ENCODE measurements around the gene BAIAP3. TPM values are rescaled to one million over a fixed set of nuclear protein-coding genes. Genes with fewer than 3 reads are reported as not detected.
A peak's percentile ranks its signal among the peaks of the same experiment; 100 is the strongest.

The BAIAP3 gene
- total and polyA plus RNA-seq, 2 of the 8 experiments (the other 6 are each of a cell fraction or from before 2014, with no cell fraction given), result 2.9 to 6.8 TPM

- Histone ChIP-seq H3K56ac (replicated peaks; ENCODE audit: insufficient read length, low read depth, low read length) (no peak overlapping the region), H4K5ac (ENCODE audit: insufficient read length, low read depth, low read length) (no peak overlapping the region), H3K9me3 (ENCODE audit: insufficient read depth in 2 of 2, low read depth in 1 of 2, low read length in 1 of 2) (no peaks in the 10 kb centered on the region), H3K4me1 (replicated peaks in 1 of 4; ENCODE audit: control insufficient read depth in 3 of 4, insufficient read depth in 4 of 4, low read length in 3 of 4) (peaks cover 0 to 7% (median 4%) of the 10 kb centered on the region in 4 experiments; a peak in 3 of 7 replicates), H3K4me2 (ENCODE audit: insufficient read depth in 1 of 2, low read depth in 2 of 2, low read length in 2 of 2) (no peak overlapping the region), H3K9ac (replicated peaks in 1 of 4; ENCODE audit: extremely low read depth in 1 of 4, low read depth in 3 of 4, low read length in 3 of 4) (no peak overlapping the region), H4K20me1 (replicated peaks in 1 of 2; ENCODE audit: control insufficient read depth in 1 of 2, insufficient read depth in 2 of 2, low read length in 2 of 2) (peaks cover 4 to 22% of the 10 kb centered on the region in 2 experiments), H3K18ac (ENCODE audit: extremely low read depth, low read length) (no peak overlapping the region), H3K23ac (ENCODE audit: insufficient read length) (no peak overlapping the region), H4K8ac (ENCODE audit: extremely low read depth, insufficient read depth, low read length) (0 out of 2 replicates have a peak overlapping the region, but pooled peaks have one; percentile 79), H2AK5ac (ENCODE audit: low read depth, low read length) (no peak overlapping the region), H3K23me2 (ENCODE audit: low read depth, low read length) (peaks cover 14% of the 10 kb centered on the region), H2BK12ac (ENCODE audit: low read depth, low read length) (no peak overlapping the region), H2BK5ac (ENCODE audit: low read depth, low read length) (no peak overlapping the region), H3K79me2 (ENCODE audit: control insufficient read depth in 1 of 2, insufficient read depth in 2 of 2, low read length in 2 of 2) (peaks cover 0 to 53% of the 10 kb centered on the region in 2 experiments; a peak in 2 of 4 replicates), H3K27me3 (replicated peaks in 1 of 4; ENCODE audit: control insufficient read depth in 3 of 4, extremely low read depth in 1 of 4, insufficient read depth in 3 of 4, low read length in 3 of 4) (no peaks in the 10 kb centered on the region; a peak in 1 of 7 replicates), H3K4me3 (ENCODE audit: extremely low read depth in 1 of 4, insufficient read depth in 2 of 4, low read depth in 3 of 4, low read length in 4 of 4) (no peak overlapping the region), H3K27ac (ENCODE audit: low read depth, low read length) (no peak overlapping the region), H2AFZ (ENCODE audit: low read length) (no peak overlapping the region), H3K36me3 (ENCODE audit: control insufficient read depth in 2 of 4, insufficient read depth in 4 of 4, low read length in 3 of 4) (no peaks in the 10 kb centered on the region; a peak in 1 of 8 replicates), H2BK120ac (replicated peaks; ENCODE audit: low read depth, low read length) (no peak overlapping the region), H4K91ac (replicated peaks; ENCODE audit: insufficient read length, low read length) (no peak overlapping the region), H2BK20ac (ENCODE audit: low read length) (no peak overlapping the region), H3K14ac (ENCODE audit: insufficient read length) (no peak overlapping the region), H3K79me1 (ENCODE audit: low read depth, low read length) (peaks cover 25% of the 10 kb centered on the region), H3K4ac (replicated peaks; ENCODE audit: insufficient read length, low read depth, low read length) (no peak overlapping the region), H2BK15ac (ENCODE audit: low read length) (no peak overlapping the region)
- DNase-seq (ENCODE audit: low read depth in 1 of 2, low spot score in 2 of 2) (no peak), FAIRE-seq (no peak)
- ChIA-PET POLR2A (ENCODE audit: partially characterized antibody) (no interaction called here), CTCF (ENCODE audit: partially characterized antibody) (interaction anchor here (0.8 to 3.5 kb wide), 4 partner anchors 8 to 26 kb away, joined by 4 to 32 read pairs (median 4); no protein-coding TSS in a partner anchor)
- WGBS, 2 experiments (ENCODE audit: extremely low coverage in 1 of 2, insufficient coverage in 1 of 2, insufficient read length in 1 of 2, insufficient replicate concordance in 2 of 2, low coverage in 1 of 2, low lambda C conversion rate in 2 of 2, missing lambda C conversion rate in 1 of 2), result 83% methylated on average over 14 of the region's 15 CpGs; no CpG with 5 or more reads in 1 of the 2 experiments
- TF ChIP-seq FOSL1 (IDR thresholded peaks at IDR 0.05; ENCODE audit: insufficient read depth, low read depth, low read length) (no peak), KDM4A (IDR thresholded peaks at IDR 0.05; ENCODE audit: low read depth, low read length, severe bottlenecking) (no peak), JUN (IDR thresholded peaks at IDR 0.05; ENCODE audit: low read depth, low read length) (no peak), HDAC2 (IDR thresholded peaks at IDR 0.05; ENCODE audit: borderline replicate concordance in 1 of 2, low read depth in 2 of 2, low read length in 2 of 2) (no peak), POU5F1 (IDR thresholded peaks at IDR 0.05; ENCODE audit: low read depth, low read length) (no peak)
These were observed 22.1 kb downstream of the BAIAP3 start for GRCh38 chr16:1355591-1355990.
